DMS153 (cell line): ENCODE results near the gene RACGAP1.

ENCODE experiments used
- DNase-seq: peaks from one replicate; lab custom pipeline; 2025; lab: John Stamatoyannopoulos, UW

RACGAP1 gene

GRCh38 chr12:50025187-50026059 is at the start of gene RACGAP1:
RACGAP1 (minus strand) TSS chr12:50025494; CDS start chr12:50016715, 8,779 bp downstream.
- peak; percentile 99 for DNase-seq

- DNase-seq: no peak
These were observed 48.4 kb upstream of the RACGAP1 start for GRCh38 chr12:50073712-50074111.

- no peak for DNase-seq
These were observed 47.9 kb upstream of the RACGAP1 start for GRCh38 chr12:50073206-50073605.

- DNase-seq: no peak
These were observed 47.1 kb upstream of the RACGAP1 start for GRCh38 chr12:50072198-50072907.

GRCh38 chr12:50070314-50071060 is 45.2 kb upstream of the RACGAP1 start:
- DNase-seq: peak; percentile 52

- DNase-seq: no peak
These were observed 44.2 kb upstream of the RACGAP1 start for GRCh38 chr12:50069539-50069938.

GRCh38 chr12:50069069-50069468 is 43.8 kb upstream of the RACGAP1 start:
- DNase-seq: no peak

- no peak for DNase-seq
These were observed 41.1 kb upstream of the RACGAP1 start for GRCh38 chr12:50066402-50066801.

GRCh38 chr12:50065726-50066310 is 40.5 kb upstream of the RACGAP1 start:
- DNase-seq: no peak

GRCh38 chr12:50062728-50063460 is 37.6 kb upstream of the RACGAP1 start:
- no peak for DNase-seq

GRCh38 chr12:50061946-50062686 is 36.8 kb upstream of the RACGAP1 start:
- DNase-seq: no peak

- DNase-seq: no peak
These were observed 35.9 kb upstream of the RACGAP1 start for GRCh38 chr12:50061171-50061570.

GRCh38 chr12:50060120-50060468 is 34.8 kb upstream of the RACGAP1 start:
- DNase-seq: no peak

- DNase-seq: no peak
These were observed 34.3 kb upstream of the RACGAP1 start for GRCh38 chr12:50059440-50060119.

GRCh38 chr12:50058743-50059312 is 33.5 kb upstream of the RACGAP1 start:
- no peak for DNase-seq

GRCh38 chr12:50057896-50058670 is 32.8 kb upstream of the RACGAP1 start:
- no peak for DNase-seq

- peak; percentile 8 for DNase-seq
These were observed 31.9 kb upstream of the RACGAP1 start, which contains the start of gene ASIC1 for GRCh38 chr12:50057000-50057841. ASIC1 (plus strand) TSS chr12:50057596; CDS start chr12:50058767, 1,171 bp downstream.

- no peak for DNase-seq
These were observed 31.3 kb upstream of the RACGAP1 start for GRCh38 chr12:50056639-50056976.
